ENCODE results near the gene EXOC2.

DNA sequence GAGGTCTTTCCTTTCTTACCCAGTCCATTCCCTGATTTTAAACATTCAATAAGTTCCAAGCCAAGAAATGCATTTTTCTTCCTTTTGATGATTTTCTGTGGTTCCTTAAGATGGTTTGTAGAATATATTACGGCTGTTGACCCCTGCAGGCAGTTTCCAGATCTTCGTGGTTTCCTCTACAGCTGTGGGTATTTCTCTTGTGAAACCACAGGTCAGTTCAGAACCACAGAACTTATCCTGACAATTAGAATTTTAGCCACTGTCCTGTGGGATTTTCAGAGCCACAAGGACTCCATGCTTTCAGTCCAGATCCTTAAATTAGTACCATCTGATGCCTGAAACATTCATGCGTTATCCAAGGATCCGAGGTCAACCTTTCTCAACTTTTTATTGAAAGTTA, 29.7 kb upstream of the EXOC2 start:
- TF ChIP-seq, protein P1, sequence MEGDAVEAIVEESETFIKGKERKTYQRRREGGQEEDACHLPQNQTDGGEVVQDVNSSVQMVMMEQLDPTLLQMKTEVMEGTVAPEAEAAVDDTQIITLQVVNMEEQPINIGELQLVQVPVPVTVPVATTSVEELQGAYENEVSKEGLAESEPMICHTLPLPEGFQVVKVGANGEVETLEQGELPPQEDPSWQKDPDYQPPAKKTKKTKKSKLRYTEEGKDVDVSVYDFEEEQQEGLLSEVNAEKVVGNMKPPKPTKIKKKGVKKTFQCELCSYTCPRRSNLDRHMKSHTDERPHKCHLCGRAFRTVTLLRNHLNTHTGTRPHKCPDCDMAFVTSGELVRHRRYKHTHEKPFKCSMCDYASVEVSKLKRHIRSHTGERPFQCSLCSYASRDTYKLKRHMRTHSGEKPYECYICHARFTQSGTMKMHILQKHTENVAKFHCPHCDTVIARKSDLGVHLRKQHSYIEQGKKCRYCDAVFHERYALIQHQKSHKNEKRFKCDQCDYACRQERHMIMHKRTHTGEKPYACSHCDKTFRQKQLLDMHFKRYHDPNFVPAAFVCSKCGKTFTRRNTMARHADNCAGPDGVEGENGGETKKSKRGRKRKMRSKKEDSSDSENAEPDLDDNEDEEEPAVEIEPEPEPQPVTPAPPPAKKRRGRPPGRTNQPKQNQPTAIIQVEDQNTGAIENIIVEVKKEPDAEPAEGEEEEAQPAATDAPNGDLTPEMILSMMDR (IDR thresholded peaks at IDR 0.05; ENCODE audit: insufficient read depth, low read depth, low read length) = no peak
- TF ChIP-seq EZH2 (IDR thresholded peaks at IDR 0.05; ENCODE audit: insufficient read depth, low read length) = no peak
